HG03025 (cell line): ENCODE data around the gene CCM2L.

Source experiments
- ATAC-seq: cut with Tn5 transposase; IDR thresholded peaks from one replicate; pipeline ENCODE4 v1.9.1; 2021; ENCODE audit warnings: mild to moderate bottlenecking, moderate library complexity; ENCODE audit not compliant: unreplicated experiment, low FRiP score

Gene CCM2L

DNA sequence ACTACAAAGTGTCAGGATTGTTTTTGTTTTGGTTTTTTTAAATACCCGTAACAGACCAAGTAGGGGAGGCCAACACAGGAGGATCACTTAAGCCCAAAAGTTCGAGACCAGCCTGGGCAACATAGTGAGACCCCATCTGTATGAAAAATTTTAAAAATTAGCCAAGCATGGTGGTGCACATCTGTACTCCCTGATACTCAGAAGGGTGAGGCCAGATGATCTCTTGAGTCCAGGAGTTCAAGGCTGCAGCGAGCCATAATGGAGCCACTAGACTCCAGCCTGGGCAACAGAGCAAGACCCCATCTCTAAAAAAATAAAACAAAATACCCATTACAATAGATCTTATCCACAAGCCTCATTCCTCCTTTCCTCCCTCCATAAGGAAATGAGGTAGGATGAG, 70.5 kb downstream of the CCM2L start:
- ATAC-seq, result no peak
